Adrenal gland (tissue), 5 donors: ENCODE measurements around the gene INTS1.

Source experiments
- CTCF ChIP-seq, 6 experiments: fragments of 450-650 bp in 4 of 6; fragments of 200-600 bp in 2 of 6; sonication (generic) in 1 of 6; IDR thresholded peaks; 1 replicate in 5 of 6; 2 replicates in 1 of 6; pipeline versions ENCODE4 v1.5.1 to v1.8.0; 2016 to 2021; ENCODE audit warnings: antibody characterized with exemption in 6 of 6, mild to moderate bottlenecking in 2 of 6, moderate library complexity in 1 of 6
- POLR2A ChIP-seq, 2 donors: fragments of 450-650 bp; IDR thresholded peaks; one replicate each; pipeline ENCODE4 v1.6.1; 2017; ENCODE audit warnings: antibody characterized with exemption in 2 of 2, mild to moderate bottlenecking in 2 of 2, moderate library complexity in 1 of 2
- donor health status: DM: no; HTN: no; CAD: no.

GRCh38 chr7:1523208-1523607 is 19.0 kb upstream of the INTS1 start:
- no peak for TF ChIP-seq CTCF (IDR thresholded peaks at IDR 0.05)
- no peak for TF ChIP-seq POLR2A (IDR thresholded peaks at IDR 0.05)
